ENCODE data around the gene PARD3.
"Not testable (repeated sequence)": the region's sequence is repeated elsewhere in the genome, so short reads cannot be mapped to it uniquely, and the experiment has no call there.

The PARD3 gene

DNA sequence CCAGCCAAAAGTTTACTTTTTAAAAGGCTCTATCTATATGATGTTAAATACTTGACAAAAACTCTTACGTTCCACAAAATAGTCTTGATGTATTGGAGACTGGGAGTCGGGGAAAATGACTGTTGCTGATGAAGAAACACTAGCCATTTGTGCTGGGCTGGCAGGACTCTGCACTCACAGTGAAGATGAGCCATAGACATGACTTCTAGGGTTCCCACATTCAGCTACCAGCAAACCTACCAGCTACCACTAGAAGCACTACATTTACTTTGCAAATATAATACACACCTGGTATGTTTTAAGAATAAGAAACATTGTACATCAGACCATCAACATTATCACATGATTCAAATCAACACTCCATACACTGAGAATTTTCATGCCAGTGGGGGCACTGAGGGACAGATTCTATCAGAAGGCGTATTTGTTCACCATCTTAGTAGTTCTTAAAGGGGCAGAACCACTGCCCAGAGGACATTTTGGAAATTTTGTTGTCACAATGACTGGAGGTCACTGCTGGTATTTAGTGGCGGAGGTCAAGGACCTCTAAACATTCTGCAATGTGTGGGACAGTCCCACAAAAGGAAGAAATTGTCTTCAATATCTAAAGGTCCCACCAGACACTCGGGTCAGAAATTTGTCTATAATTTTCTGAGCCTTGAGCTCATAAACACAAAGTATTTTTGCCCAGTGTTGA, 52.3 kb downstream of the PARD3 start:
- DNase-seq: no peak

DNA sequence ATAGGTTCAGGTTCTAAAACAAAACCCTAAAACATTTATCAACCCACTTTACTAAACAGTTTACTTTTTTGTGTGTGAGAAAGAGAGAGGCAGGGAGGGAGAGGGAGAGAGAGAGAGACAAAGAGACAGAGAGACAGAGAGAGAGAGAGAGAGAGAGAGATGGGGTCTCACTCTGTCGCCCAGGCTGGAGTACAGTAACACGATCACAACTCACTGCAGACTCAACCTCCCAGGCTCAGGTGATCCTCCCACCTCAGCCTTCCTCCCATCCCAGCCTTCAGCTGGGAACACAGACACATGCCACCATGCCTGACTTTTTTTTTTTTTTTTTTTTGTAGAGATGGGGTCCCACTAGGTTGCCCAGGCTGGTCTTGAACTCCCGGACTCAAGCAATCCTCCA, 52.9 kb downstream of the PARD3 start:
- DNase-seq: no peak

DNA sequence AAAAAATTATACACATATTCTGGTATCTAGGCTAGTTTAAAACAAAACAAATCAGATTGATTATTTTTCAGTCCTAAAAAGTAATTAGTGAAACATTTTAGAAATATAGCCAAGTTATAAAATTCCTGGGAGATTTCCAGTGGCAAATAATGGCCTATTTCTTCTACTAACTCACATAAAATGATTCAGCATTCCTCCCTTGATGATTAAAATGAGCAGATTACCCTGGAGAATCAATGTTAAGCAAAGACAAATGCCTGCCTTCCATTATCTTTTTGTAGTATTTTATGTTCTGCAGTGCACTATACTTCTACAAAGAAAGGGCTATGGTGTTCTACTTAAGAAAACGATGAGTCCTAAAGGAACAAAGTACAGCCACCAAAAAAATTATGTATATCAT, 53.6 kb downstream of the PARD3 start:
- DNase-seq: no peak

DNA sequence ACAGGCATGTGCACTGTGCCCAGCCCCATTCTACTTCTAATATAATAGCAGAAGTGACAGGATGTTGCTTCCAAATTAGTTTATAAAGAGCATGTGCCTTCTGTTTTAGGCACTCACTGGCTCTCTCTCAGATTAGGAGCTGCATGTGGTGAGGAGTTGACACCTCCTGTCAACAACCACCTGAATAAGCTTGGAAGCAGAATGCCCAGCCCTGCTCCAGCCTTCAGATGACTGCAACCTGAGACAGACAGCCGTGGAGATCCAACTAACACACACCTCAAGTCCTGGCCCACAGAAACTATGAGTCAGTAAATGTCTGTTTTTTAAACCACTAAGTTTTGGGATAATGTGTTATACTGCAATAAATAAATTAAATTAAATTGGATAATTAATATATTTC, 54.5 kb downstream of the PARD3 start:
- no peak for DNase-seq

DNA sequence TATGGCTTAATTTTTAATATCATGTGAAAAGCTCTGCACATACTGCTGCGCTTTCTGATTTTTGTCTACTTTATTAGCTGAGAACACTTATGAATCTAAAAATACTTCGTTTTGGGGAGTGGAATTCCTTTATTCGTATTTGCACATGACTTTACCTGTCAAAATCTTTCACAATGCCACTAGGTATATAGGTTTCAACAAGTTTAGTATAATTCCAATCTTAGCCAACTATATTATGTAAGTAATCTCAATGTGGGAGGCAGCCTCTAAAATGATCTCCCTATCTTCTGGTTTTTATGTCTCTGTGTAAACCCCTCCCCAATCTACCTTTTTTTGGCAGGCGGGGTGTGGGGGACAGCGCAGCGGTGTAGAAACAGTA, 55.3 kb downstream of the PARD3 start:
- DNase-seq: no peak

- no peak for DNase-seq
Observed at GRCh38 chr10:34759161-34759836, 55.8 kb downstream of the PARD3 start.

- DNase-seq: peak; percentile 16 to 28
Observed at GRCh38 chr10:34758447-34758996, 56.6 kb downstream of the PARD3 start.

DNA sequence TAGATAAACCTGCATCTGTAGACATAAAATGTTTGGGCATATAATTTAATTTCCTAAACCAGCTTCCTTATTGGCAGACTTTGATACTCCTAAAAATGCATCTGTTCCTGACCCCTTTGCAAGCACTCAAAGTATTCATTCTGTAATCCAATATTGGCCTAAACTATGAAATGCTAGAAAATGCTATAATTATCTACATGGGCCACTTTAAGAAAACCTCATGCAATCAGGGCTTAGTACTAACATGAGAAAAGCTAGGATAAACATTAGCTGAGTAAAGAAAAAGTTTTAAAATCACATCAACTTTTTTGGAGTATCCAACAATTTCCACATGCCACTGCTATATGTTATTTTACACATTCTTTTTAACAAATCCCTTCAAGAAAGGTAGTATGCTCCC, 57.2 kb downstream of the PARD3 start:
- no peak for DNase-seq

DNA sequence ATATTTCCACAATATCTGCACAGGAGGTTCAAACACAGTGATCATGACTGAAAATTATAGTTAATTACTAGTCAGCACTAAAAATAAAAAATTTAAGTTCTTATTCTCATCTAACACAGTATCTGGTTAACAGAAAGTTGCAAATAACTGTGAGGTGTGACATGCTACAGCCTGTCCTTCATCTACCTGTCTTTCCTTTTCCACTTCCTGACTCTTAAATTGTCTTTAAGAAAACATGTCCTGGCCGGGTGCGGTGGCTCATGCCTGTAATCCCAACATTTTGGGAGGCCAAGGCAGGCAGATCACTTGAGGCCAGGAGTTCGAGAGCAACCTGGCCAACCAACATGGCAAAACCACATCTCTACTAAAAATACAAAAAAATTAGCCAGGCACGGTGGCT, 57.9 kb downstream of the PARD3 start:
- DNase-seq: not testable (repeated sequence)

GRCh38 chr10:34756584-34756983, 58.5 kb downstream of the PARD3 start:
- no peak for DNase-seq

DNA sequence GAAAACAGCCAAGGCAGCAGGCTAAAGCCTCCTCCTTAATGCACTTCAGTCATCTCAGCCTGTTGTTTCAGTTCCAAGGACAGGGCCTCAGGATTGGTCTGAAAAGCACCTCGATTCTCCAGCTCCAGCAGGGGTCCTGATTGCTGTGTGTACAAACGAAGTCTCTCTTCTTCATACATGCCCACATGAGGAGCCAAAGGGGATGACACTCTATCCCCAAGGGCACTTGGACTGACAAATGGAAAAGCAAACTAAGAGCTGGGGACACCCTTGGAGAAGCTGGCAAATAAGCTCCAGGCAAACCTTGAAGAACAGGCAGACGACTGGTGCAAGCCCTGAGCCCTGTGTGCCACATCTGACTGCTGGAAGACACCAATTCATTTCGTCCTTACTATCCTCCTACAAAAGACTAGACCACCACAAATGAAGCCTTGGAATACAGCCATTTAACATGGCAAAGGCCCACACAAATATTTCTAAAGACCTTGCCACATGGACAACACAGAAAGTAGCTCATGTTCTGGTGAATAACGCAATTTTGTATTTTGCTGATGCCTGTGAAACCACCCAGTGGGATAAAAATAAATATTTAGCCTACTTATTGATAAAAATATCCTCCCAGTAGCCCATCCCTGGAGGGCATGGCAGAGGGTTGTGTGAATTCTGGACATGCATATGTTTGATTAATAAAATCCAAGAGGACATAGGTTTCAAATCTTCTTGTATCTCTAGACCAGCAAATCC, 61.9 kb downstream of the PARD3 start:
- no peak for DNase-seq

- DNase-seq: no peak
Observed at GRCh38 chr10:34751272-34751671, 63.8 kb downstream of the PARD3 start.

DNA sequence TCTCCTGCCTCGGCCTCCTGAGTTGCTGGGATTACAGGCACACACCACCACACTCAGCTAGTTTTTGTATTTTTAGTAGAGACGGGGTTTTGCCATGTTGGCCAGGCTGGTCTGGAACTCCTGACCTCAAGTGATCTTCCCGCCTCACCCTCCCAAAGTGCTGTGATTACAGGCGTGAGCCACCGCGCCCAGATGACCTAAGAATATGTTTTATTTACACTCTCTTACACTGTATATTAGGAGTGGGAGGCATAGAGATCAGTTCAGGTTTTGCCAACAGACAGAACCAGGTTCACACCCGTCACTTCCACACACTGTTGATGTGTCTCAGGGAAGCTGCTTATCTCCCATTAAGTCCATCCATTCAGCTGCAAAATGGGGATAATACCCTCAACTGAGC, 64.3 kb downstream of the PARD3 start:
- not testable (repeated sequence) for DNase-seq

GRCh38 chr10:34748767-34749166, 66.3 kb downstream of the PARD3 start:
- DNase-seq: no peak

- DNase-seq: no peak
Observed at GRCh38 chr10:34748357-34748756, 66.7 kb downstream of the PARD3 start.

DNA sequence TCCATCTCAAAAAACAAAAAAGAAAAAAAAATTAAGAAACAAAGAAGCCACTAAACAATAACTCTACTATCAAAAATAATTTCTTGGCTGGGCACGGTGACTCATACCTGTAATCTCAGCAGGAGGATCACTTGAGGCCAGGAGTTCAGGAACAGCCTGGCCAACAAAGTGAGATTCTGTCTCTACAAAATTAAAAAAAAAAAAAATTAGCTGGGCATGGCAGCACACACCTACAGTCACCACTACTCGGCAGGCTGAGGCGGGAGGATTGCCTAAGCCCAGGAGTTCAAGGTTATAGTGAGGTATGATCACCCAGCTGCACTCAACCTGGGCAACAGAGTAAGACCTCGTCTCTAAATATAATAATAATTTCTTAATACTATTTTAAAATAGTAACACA, 69.0 kb downstream of the PARD3 start:
- no peak for DNase-seq

GRCh38 chr10:34745244-34745643, 69.9 kb downstream of the PARD3 start:
- DNase-seq: no peak

DNA sequence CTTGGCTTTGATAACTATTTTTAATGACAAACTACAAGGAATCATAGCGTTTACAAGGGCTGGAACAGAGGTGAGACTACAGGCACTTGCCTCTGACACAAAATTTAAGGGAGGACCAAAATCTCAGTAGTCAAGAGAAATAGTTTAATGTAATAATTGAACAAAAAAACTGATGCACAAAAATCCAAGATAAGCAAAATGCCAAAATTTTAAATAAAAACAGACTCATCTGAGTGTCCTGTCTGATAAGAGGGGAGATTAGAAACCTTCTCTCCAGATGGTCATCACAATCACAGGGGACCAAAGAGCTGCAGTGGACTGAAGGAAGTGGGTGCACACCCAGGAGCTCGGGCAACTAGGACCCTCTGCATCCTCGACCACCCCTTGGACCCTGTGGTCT, 70.5 kb downstream of the PARD3 start:
- no peak for DNase-seq

GRCh38 chr10:34743814-34744213, 71.3 kb downstream of the PARD3 start:
- DNase-seq: no peak

DNA sequence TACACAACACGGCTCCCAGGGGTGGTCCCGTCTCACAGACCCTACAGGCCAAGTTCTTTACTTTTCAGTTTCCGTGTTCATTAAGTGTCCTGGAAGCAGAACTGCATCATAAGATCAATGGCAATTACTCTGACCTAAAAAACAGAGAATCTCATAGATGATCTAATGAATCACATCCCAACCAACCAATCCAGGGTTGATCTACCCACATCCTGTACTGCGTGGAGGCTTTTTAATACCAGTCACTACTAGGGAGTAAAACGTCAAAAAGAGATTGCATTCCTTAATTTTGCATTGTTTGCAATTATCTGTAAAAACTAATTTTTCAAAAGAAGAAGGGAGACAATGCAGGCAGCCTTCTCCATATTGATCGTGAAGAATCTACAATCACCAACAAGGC, 72.6 kb downstream of the PARD3 start:
- DNase-seq: no peak

GRCh38 chr10:34741087-34741486, 74.0 kb downstream of the PARD3 start:
- not testable (repeated sequence) for DNase-seq

GRCh38 chr10:34740321-34740720, 74.8 kb downstream of the PARD3 start:
- DNase-seq: no peak

- DNase-seq: no peak
Observed at GRCh38 chr10:34739915-34740314, 75.2 kb downstream of the PARD3 start.

DNA sequence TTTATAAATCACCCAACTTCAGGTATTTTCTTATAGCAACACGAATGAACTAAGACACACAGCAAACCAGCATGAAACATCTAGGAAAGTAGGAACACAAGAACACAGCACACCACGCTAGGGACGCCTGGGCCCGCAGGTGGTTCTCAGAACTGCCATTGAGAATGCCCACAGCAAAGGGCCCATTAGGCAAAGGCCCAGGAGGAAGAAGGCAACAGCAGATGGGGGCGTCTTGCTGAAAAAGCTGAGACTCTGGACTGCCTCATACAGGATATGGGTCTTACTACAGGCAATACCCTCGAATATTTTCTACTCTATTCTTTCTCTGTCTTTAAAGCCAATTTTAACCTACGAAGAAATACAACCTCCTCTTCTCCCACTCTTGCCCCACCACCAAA, 77.3 kb downstream of the PARD3 start:
- DNase-seq: no peak
